Stomach (tissue), 9 donors: ENCODE data around the gene MTERF1. TPM values are rescaled to one million over a fixed set of nuclear protein-coding genes. Genes with fewer than 3 reads are reported as not detected.

Experiments
- DNase-seq, 2 donors: peaks; one replicate each; pipeline versions ENCODE4 v3.0.0 to v3.0.0-alpha.2; 2013 to 2019
- H3K27ac ChIP-seq, 5 donors: fragments of 200-600 bp in 4 of 5; sonication (generic) in 4 of 5; one replicate each; pipeline ENCODE4 v1.5.1; 2013 to 2019; ENCODE audit warnings: mild to moderate bottlenecking in 1 of 5, moderate library complexity in 1 of 5
- H3K27me3 ChIP-seq, 3 donors: fragments of 200-600 bp; sonication (generic); one replicate each; pipeline ENCODE4 v1.5.1; 2017 to 2019; ENCODE audit warnings: mixed run types in 1 of 3
- H3K36me3 ChIP-seq, 4 donors: fragments of 200-600 bp; sonication (generic); 1 replicate in 3 of 4; 2 replicates in 1 of 4; pipeline ENCODE4 v1.5.1; 2016 to 2019
- H3K4me1 ChIP-seq, 4 donors: fragments of 200-600 bp; sonication (generic); one replicate each; pipeline ENCODE4 v1.5.1; 2016 to 2019
- H3K4me3 ChIP-seq, 4 donors: fragments of 200-600 bp; sonication (generic) in 3 of 4; one replicate each; pipeline ENCODE4 v1.5.1; 2016 to 2019; ENCODE audit warnings: mild to moderate bottlenecking in 1 of 4
- H3K9me3 ChIP-seq, 4 donors: fragments of 200-600 bp; sonication (generic); one replicate each; pipeline ENCODE4 v1.5.1; 2016 to 2019
- CTCF ChIP-seq, 7 experiments: fragments of 450-650 bp in 4 of 7; fragments of 200-600 bp in 3 of 7; sonication (generic) in 3 of 7; IDR thresholded peaks; one replicate each; pipeline ENCODE4 v1.5.1; 2016 to 2019; ENCODE audit warnings: antibody characterized with exemption in 7 of 7, control low read depth in 2 of 7, mild to moderate bottlenecking in 1 of 7
- EP300 ChIP-seq: sonication (generic); formaldehyde crosslinking; IDR thresholded peaks from one replicate; pipeline ENCODE4 v1.6.1; 2017; ENCODE audit warnings: antibody characterized with exemption
- POLR2A ChIP-seq, 4 donors: fragments of 450-650 bp; IDR thresholded peaks; one replicate each; pipeline ENCODE4 v1.6.1; 2016; ENCODE audit warnings: antibody characterized with exemption in 4 of 4, control low read depth in 2 of 4, mild to moderate bottlenecking in 1 of 4, moderate library complexity in 1 of 4
- POLR2AphosphoS5 ChIP-seq, 3 donors: sonication (generic); formaldehyde crosslinking; IDR thresholded peaks; one replicate each; pipeline ENCODE4 v1.6.1; 2016; ENCODE audit warnings: antibody characterized with exemption in 3 of 3
- WGBS, 5 donors: extraction: QIAGEN DNeasy Blood & Tissue Kit in 3 of 5; methylation state at CpG; one replicate each; pipeline versions ENCODE4 v1.1.5 to v1.1.7; 2013 to 2018; 5-methylcytosine and 5-hydroxymethylcytosine counted together
- intact Hi-C: fragments of 100-400 bp; cut with DNase I; formaldehyde crosslinking; loops from one replicate; pipeline ENCODE4 v1.15.1; 2023; ENCODE audit warnings: low total_unique reads
- polyA plus RNA-seq, 3 donors: library from polyadenylated mRNA; stranded (reverse); fragments of 200-250 nt; gene quantifications; one replicate each; pipeline ENCODE4 v1.2.3, GENCODE V29; 2013
- total RNA-seq, 5 donors: library from RNA; depleted of rRNA; stranded (reverse); fragments of >200 nt; gene quantifications; one replicate each; pipeline versions ENCODE4 v1.1.0 to v1.2.3, GENCODE V29; 2014 to 2016
- donor health status: healthy with polysubstance abuse.
- donor health status: Bipolar disorder and iron deficiency.
- donor health status: healthy.

Gene MTERF1
- total and polyA plus RNA-seq, 8 donors = 1.2 to 19.0 (median 7.8) TPM

- H3K27me3 ChIP-seq = no peaks in the 10 kb centered on the region
- peaks cover 0 to 4% (median 3%) of the 10 kb centered on the region in 4 donors for H3K9me3 ChIP-seq
- H3K27ac ChIP-seq = no peak overlapping the region
- TF ChIP-seq POLR2AphosphoS5 (IDR thresholded peaks at IDR 0.05) = no peak
- TF ChIP-seq CTCF (IDR thresholded peaks at IDR 0.05) = no peak
- TF ChIP-seq EP300 = no peak
- no peak for TF ChIP-seq POLR2A (IDR thresholded peaks at IDR 0.05)
- no peak overlapping the region for H3K4me3 ChIP-seq
- DNase-seq = no peak
- no peaks in the 10 kb centered on the region for H3K4me1 ChIP-seq
- intact Hi-C loops = no loop called here
- H3K36me3 ChIP-seq = no peaks in the 10 kb centered on the region
Observed at GRCh38 chr7:91850455-91850854, 30.0 kb downstream of the MTERF1 start.

- WGBS, 5 donors = 65 to 78% (median 67%) methylated on average over 4 of the region's 4 CpGs
- H3K36me3 ChIP-seq = no peaks in the 10 kb centered on the region
- TF ChIP-seq CTCF (IDR thresholded peaks at IDR 0.05) = no peak
- TF ChIP-seq POLR2AphosphoS5 (IDR thresholded peaks at IDR 0.05) = no peak
- no peak for TF ChIP-seq EP300
- no peak for TF ChIP-seq POLR2A (IDR thresholded peaks at IDR 0.05)
- DNase-seq = no peak
- H3K27ac ChIP-seq = no peak overlapping the region
- intact Hi-C loops = no loop called here
- no peaks in the 10 kb centered on the region for H3K27me3 ChIP-seq
- no peaks in the 10 kb centered on the region for H3K4me1 ChIP-seq
- no peak overlapping the region for H3K4me3 ChIP-seq
- no peaks in the 10 kb centered on the region for H3K9me3 ChIP-seq
Observed at GRCh38 chr7:91847876-91848588, 32.5 kb downstream of the MTERF1 start.

- no peak for DNase-seq
- H3K4me3 ChIP-seq = no peak overlapping the region
- no peaks in the 10 kb centered on the region for H3K4me1 ChIP-seq
- H3K27ac ChIP-seq = no peak overlapping the region
- 74 to 85% (median 82%) methylated on average over 4 of the region's 4 CpGs for WGBS, 5 donors
- peaks cover 0 to 7% (median 2%) of the 10 kb centered on the region in 4 donors for H3K9me3 ChIP-seq
- no peaks in the 10 kb centered on the region for H3K27me3 ChIP-seq
- H3K36me3 ChIP-seq = no peaks in the 10 kb centered on the region
- intact Hi-C loops = no loop called here
- TF ChIP-seq POLR2AphosphoS5 (IDR thresholded peaks at IDR 0.05) = no peak
- TF ChIP-seq POLR2A (IDR thresholded peaks at IDR 0.05) = no peak
- TF ChIP-seq CTCF (IDR thresholded peaks at IDR 0.05) = no peak
- TF ChIP-seq EP300 = no peak
Observed at GRCh38 chr7:91847231-91847630, 33.3 kb downstream of the MTERF1 start.

GRCh38 chr7:91846436-91846835, 34.1 kb downstream of the MTERF1 start:
- no peaks in the 10 kb centered on the region for H3K27me3 ChIP-seq
- H3K9me3 ChIP-seq = peaks cover 0 to 15% (median 4%) of the 10 kb centered on the region in 4 donors
- DNase-seq = no peak
- H3K4me1 ChIP-seq = no peaks in the 10 kb centered on the region
- H3K36me3 ChIP-seq = no peaks in the 10 kb centered on the region
- TF ChIP-seq EP300 = no peak
- no peak for TF ChIP-seq CTCF (IDR thresholded peaks at IDR 0.05)
- TF ChIP-seq POLR2A (IDR thresholded peaks at IDR 0.05) = no peak
- no peak for TF ChIP-seq POLR2AphosphoS5 (IDR thresholded peaks at IDR 0.05)
- H3K27ac ChIP-seq = no peak overlapping the region
- intact Hi-C loops = no loop called here
- H3K4me3 ChIP-seq = no peak overlapping the region
